GM20431 (cell line): ENCODE measurements around the gene PDGFD.

Experiments used
- in situ Hi-C: fragments of 300-500 bp; cut with MseI, MboI; formaldehyde crosslinking; loops from one replicate; pipeline ENCODE4 v1.15.0; 2020; ENCODE audit warnings: low sequenced_read_pairs; ENCODE audit not compliant: unreplicated experiment

Gene PDGFD

DNA sequence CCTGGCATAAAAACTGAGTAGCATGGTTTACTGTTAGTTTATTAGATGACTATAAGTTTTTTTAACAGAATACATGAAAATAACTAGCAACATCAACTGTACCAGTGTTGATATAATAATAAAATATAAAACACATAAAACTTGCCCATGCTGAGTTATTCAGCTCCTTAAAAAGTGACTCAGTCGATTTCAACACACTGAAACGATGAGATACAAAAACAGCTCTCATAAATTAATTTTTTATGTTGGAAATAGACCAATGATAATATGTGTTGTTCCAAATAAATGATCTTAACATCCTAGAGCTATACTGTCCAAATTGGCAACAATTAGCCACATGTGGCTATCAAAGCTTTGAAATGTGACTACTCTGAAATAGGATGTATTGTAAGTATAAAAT is 15.9 kb downstream of the PDGFD start:
- in situ Hi-C loops, result loop anchor here (25.0 kb wide), 1 partner anchor 211 kb away; no protein-coding TSS in a partner anchor

DNA sequence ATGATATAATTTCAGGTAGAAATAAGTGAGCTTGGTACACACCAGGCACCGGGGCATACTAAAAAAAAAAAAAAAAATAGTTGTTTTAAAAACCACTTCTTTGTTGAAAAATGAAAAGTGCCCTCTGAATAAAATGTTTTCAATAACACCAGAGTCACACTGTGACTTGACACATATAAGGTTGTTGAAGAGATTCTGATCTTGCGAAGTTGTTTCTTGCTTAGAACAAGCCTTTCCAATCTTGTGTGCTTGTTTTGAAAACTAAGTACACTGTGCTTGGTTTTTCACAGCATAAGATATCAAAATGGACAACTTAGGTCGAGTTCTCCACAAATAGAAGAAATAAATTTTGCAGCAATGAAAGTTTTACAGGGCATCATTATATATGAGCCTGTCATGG is 17.0 kb downstream of the PDGFD start:
- in situ Hi-C loops, result loop anchor here (25.0 kb wide), 1 partner anchor 210 kb away; no protein-coding TSS in a partner anchor

DNA sequence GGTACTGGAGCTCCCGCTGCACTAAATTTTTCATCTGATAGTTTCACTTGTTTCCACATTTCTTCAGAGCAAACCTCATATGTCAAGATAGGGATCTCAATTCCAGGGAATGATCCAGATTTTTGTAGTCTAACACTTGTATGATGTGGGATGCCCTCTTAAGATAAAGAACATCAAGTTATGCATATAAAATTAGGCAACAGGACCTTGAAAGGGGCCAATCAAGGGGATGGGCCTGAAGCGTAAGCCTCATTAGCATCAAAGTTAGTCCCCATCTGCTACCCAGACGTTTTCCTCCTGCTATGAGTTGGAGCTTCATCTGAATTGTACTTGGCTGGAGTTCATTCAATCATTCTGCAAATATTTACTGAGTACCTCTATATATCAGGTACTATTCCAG is 17.5 kb downstream of the PDGFD start:
- in situ Hi-C loops, result loop anchor here (25.0 kb wide), 1 partner anchor 209 kb away; no protein-coding TSS in a partner anchor

DNA sequence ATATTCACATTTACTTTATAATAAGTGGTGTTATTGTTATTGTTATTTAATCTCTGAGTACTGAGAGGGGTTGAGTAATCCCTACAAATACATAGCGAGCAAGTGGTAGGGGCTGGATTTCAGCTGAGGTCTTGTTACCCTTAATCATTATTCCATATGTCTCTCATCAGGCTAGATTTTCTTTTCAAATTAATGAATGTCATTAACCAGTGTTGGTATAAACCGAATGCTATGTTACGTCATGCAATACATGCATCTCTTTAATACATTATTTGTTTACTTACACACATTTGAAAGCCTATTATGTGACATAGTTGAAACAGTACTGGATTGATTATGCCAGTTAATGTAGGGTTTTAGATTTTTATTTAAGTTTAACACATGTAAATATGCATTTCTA is 18.9 kb downstream of the PDGFD start:
- in situ Hi-C loops, result loop anchor here (25.0 kb wide), 1 partner anchor 208 kb away; no protein-coding TSS in a partner anchor

DNA sequence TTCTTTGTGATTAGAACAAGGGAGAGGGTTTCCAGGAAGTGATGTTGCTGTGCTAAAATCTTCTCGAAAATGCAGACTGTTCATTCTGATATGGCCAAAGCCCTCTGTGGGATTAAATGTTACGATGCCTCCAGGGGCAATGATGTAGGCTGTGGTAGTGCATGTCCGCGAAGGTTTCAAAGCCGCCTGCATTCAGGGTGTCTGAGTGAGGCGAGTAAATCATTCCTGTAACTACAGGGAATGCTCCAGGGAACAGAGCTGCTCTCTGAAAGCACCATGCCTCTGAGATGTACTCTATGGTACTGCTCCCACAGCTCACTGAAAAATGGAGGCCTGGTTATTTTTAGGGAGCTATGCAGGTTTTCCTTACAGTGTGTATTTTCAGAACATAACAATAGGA is 21.2 kb downstream of the PDGFD start:
- in situ Hi-C loops, result loop anchor here (25.0 kb wide), 1 partner anchor 205 kb away; no protein-coding TSS in a partner anchor

DNA sequence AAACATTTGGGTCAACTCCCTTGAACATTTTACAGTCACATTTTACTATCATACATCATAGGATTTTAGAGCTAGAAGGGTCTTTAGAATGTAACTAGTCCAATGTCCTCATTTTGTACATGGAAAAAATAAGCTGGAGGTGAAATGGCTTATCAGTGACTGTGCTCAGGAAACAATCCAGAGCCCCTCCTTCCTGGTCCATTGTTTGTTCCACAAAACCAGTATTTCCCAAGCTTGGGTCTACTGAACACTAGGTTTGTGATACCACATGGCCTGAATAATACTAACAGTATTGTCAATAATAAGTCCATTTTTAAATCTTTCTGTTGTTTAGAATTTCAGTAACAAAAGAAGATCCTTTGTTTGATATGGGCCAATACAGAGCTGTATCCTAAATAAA is 27.1 kb downstream of the PDGFD start:
- in situ Hi-C loops, result loop anchor here (25.0 kb wide), 1 partner anchor 200 kb away; no protein-coding TSS in a partner anchor

DNA sequence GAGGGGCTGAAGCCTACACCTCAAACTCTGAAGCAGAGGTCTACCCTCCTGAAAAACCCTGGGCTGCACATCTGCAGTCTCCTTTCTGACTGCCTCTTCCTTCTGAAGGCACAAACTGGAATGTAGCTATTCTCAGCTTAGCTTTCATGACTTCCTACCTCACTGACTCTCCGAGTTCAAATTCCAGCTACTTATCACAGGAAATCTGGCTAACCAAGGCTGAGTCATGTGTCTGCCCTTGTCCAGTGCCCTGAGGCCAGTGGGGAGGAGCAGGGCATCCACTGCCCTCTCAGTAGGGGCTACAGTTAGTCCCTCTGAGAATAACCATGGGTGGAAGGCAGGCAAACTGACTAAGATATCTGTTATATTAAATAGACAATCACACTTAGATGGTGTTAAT is 29.2 kb downstream of the PDGFD start:
- in situ Hi-C loops, result loop anchor here (25.0 kb wide), 1 partner anchor 197 kb away; no protein-coding TSS in a partner anchor

DNA sequence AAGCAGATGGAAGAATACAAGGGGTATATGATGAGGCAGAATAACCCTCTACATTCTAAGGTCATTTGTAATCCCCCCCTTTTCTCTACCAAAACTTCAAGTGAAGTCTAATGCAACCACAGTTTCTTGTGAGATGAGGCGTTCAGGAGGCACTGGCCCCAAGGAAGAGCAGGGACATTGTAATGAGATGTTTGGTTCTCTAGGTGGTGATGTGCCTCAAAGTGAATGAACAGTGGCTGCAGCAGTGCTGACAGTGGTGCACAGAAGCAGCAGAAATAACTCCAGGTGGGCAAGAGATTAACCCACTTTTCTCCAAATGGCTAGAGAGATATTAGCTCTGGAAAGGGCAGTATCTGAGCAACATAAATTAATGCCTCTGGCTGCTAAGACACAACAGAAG is 33.8 kb downstream of the PDGFD start:
- in situ Hi-C loops, result loop anchor here (25.0 kb wide), 1 partner anchor 193 kb away; no protein-coding TSS in a partner anchor

DNA sequence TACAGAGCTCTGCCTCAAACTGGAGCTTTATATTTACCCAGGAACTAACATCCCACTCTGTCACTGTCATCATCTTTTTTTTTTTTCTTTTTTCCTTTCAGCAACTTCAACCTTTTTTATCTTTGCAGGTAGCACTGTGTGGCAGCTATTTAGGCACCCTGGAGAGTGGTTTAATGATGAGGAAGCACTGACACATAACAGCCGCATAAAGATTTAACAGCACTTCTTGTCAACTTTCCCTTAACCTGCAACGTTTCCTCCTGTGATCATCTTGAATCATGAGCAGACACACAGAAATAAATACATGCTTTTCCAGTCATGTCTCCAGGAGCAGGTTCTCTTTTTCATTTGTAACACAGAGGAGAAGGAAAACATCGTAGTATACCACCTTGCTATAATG is 34.8 kb downstream of the PDGFD start:
- in situ Hi-C loops, result loop anchor here (25.0 kb wide), 1 partner anchor 192 kb away; no protein-coding TSS in a partner anchor

DNA sequence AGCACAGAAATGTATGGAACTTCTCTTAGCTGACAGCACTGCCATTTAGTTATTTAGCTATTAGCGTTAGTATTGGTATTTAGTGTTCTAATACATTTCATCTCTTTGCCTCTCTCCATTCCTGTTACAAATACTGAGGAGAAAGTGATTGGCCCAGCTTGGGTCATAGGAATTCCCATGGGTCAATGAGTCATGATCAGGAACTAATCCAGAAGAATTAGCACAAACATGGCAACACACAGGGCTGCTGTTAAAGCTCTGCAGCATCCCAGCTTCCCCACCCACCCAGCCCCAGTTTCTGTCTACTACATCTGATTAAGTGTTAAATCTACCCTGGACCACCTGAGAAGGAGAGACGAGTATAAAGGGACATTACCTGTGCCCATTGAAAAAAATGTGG is 36.1 kb downstream of the PDGFD start:
- in situ Hi-C loops, result loop anchor here (25.0 kb wide), 1 partner anchor 191 kb away; no protein-coding TSS in a partner anchor

DNA sequence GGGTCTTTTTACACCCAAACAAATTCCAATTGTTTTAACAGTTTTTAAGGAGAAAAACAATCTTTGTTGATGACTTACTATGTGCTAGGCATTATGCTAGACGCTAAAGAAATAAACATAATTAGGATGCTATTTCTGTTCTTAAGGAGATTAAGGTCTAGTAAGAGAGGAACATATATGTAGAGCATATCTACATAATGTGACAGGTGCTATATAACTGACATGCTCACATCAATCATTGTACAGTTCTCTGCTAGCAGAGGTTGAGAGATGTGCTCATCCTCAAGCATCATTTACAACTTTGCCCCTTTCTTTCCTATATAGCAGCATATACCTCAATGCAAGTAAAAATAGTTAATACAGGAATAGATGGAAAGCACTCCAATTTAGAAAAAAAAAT is 37.5 kb downstream of the PDGFD start:
- in situ Hi-C loops, result loop anchor here (25.0 kb wide), 1 partner anchor 189 kb away; no protein-coding TSS in a partner anchor

DNA sequence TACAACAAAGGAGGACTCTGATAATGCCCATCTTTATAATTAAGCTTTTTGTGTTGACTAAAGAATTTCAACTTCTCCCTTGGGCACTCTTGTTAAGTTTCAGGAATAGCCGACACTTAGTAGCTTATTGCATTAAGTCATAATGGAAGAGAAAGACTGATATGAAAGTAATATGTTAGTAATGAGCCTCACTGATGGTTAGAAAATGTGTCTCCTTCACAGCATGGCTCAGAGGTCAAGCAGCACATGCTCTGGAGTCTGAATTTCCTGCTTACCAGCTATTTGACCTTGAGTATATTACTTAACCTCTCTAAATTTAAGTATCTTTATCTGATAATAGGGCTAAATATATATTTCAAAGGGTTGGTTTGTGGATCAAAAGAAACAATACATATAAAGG is 39.0 kb downstream of the PDGFD start:
- in situ Hi-C loops, result loop anchor here (25.0 kb wide), 1 partner anchor 188 kb away; no protein-coding TSS in a partner anchor

DNA sequence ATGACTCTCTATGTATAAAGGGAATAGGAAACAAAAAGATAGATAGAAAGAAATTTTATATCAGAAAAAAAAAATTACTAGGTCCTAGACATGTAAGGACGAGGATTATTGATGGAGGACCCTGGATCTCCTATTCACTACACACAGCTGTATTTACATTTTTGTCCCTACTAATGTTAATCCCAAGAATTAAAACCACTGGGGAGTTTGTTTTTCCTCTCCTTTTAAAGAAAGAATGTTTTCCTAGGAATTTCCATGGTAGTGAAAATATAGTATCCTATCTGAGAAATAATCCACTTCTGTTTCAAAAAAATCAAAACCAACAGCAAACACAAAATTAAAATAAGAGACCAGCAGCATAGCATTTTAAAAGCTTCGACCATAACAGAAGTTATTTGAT is 41.1 kb downstream of the PDGFD start:
- in situ Hi-C loops, result no loop called here

DNA sequence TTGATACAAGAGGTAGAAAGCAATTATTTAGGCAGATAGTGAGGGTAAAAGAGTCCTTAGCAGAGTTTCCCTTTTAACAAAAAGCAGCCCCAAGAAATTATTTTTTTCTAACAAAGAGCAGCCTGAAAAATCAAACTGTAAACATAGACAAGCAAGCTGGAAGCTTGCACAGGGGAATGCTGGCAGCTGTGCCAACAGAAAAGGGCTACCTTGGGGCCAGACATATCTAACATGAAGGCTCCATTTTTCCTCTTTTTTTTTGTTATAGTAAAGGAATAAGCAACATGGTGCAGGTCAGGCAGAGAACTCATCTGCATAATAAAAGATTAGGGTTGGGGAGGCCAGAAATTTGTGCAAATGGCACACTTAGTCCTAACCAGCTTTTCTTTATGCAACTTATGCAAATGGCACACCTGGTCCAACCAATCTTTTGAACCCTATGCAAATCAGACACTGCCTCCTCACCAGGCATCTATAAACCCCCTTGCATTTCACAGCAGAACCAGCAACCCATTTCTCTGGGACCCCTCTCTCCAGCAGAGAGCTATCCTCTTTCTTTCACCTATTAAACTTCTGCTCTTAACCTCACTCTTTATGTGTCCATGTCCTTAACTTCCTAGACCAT is 41.8 kb downstream of the PDGFD start:
- in situ Hi-C loops, result no loop called here

DNA sequence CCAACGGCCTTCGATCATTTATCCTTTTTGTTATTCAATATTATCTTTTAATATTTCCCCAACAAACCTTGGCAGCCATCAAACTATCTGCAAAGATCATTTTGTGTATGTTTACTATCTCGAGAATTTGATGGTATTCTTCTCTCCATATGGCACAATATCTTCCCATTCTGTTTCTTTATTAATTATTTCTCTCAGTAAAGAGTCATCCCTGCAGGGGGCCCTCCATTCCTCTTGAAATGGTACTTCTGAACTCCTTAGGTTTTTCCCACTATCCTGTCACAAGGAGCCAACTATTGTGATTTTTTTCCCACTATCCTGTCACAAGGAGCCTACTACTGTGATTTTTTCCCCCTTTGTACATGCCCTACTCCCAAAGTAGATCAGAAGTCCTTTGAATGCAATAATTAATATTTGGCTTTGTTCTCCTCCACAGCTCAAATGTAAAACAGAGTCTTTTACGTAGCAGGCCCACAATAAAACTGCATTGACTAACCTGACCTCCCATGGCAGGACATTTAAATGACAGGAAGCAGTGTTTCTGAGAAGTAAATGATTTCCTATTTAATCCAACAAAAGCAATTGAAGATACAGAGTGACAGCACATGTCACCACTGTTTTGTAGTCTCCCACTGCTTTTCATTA is 43.3 kb downstream of the PDGFD start:
- in situ Hi-C loops, result no loop called here

DNA sequence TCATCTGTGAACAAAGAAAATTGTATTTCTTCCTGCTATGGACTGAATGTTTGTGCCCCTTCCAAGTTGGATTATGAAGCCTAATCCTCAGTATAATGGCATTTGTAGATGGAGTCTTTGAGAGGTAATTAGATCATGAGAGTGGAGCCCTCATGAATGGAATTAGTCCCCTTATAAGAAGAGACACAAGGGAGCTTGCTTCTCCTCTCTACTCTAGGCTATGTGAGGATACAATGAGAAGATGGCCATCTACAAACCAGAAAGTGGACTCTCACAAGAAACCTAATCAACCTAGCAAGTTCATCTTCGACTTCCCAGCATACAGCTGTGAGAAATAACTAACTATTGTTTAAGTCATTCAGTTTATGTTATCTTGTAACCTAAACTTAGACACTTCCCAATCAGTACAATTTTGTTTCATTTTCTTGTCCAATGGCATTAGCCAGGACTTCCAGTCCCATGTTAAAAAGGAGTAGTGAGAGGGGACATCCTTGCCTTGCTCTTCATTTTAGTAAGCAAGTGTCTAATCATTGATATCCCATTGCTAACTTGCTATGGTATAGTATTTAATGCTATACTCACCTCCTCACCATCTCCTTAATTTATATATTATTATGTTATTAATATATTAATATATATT is 45.7 kb downstream of the PDGFD start:
- in situ Hi-C loops, result no loop called here

DNA sequence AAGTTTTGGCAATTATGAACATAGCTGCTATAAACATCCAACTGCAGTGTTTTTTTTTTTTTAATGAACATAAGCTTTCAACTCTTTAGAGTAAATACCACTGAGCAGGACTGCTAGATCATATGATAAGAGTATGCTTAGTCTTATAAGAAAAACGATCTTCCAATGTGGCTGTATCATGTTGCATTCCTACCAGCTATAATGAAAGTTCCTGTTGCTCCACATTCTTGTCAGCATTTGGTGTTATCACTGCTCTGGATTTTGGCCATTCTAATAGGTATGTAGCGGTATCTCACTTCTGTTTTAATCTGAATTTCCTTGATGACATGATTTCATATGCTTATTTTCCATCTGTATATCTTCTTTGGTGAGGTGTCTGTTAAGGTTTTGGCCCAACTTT is 50.4 kb downstream of the PDGFD start:
- in situ Hi-C loops, result no loop called here

DNA sequence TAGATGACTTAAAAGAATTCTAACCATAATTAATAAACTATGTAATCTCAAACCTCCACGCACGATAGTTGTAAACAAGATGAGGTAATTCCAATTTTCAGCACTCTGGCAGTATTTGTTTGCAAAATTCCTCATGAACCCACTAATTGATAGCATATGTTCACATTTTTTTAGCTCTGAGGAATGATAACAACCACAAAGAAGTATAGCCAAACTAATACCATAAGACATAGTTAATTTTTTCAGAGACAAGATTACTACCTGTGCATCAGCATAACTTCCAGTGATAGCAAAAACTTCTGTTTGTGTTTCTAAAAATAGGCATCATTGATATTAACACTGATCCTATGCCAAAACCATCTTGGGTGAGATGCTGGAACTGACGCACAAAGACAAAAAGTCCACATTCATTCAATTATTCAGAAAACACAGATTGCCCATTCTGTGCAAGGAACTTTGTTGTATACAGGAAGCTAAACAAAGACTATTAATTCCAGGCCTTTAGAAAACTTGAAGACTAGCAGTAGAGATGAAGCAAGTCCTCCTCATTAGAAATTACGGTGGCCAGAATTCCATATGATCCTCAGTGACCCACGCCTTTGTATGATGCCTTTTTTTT is 57.7 kb downstream of the PDGFD start:
- in situ Hi-C loops, result no loop called here

DNA sequence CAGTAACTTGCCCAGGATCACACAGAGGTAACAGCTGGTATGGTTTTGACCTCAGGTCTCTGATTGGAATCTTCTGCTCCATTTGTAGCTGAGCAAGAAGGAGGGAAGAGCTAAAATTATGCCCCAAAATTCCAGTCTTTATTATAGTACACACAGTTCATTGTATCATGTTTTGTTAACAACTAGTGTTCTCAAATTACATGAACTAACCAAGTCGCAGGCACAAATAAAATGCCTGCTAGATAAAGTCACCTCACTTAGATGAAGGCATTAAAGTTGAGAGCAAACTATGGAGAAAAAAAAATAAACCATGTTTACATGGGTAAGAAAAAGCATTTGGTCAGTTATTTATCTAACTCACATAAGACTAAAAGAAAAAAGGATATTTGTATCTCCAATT is 58.8 kb downstream of the PDGFD start:
- in situ Hi-C loops, result no loop called here

DNA sequence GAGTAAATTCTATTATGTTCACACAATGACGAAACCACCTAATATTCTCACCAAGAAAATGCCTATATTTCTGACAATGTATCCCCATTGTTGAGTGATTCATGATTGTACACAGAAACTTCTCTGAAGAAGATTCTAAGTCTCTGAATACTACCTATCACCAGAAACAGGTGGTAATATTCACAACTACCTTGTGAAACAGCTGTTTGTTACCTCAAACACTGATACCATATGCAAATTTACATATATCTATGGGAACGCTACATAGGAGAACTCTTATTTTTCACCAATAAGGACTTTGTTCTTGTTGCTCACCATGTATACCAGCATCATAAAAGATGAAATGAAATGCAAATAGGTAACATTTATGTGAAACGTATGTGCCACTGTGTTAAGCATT is 59.3 kb downstream of the PDGFD start:
- in situ Hi-C loops, result no loop called here
